ENCODE results near the gene TOMM40L. TPM values are rescaled to one million over a fixed set of nuclear protein-coding genes. Genes with fewer than 3 reads are reported as not detected.
"Not testable (repeated sequence)": the region's sequence is repeated elsewhere in the genome, so short reads cannot be mapped to it uniquely, and the experiment has no call there.

The TOMM40L gene
- total RNA-seq, 1 donor from 2014 or later: 34.1 TPM

GRCh38 chr1:161235957-161236775 lies 10.3 kb downstream of the TOMM40L start:
- no peak for DNase-seq (ENCODE audit: low spot score)
- intact Hi-C loops (cut with DNase I): no loop called here

DNA sequence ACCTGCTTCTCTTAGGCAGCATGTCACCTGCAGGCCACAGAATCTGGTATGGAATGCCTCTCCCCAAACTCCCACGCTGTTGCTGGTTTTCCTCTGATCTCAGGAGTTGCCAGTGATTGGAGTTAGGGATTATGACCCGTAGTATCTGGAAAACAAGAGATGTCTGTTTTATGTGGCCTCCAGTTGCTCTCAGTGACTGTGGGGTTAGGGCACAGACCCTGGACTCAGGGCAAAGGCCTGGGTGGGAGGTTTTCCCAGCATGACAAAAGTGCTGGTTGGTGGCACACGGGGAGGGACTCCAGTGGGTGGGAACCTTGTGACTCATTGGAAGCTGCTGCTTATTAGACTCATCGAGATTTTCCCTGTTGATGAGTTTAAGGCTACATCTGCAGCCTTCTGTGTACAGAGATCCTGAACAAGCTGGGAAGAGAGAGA lies 12.2 kb downstream of the TOMM40L start, which contains the start of gene NR1I3:
TSS of gene NR1I3 (minus strand) at position 165 of the 435 bp plus-strand sequence. CDS start 1,638 bp downstream, outside the sequence.
- intact Hi-C loops (cut with DNase I): no loop called here

GRCh38 chr1:161241682-161242081 lies 15.8 kb downstream of the TOMM40L start:
- intact Hi-C loops (cut with DNase I): no loop called here
- no peak for DNase-seq (ENCODE audit: low spot score)

More for the DNA sequence above, 12.2 kb downstream of the TOMM40L start, which contains the start of gene NR1I3:
- no peak for DNase-seq (ENCODE audit: low spot score)

DNA sequence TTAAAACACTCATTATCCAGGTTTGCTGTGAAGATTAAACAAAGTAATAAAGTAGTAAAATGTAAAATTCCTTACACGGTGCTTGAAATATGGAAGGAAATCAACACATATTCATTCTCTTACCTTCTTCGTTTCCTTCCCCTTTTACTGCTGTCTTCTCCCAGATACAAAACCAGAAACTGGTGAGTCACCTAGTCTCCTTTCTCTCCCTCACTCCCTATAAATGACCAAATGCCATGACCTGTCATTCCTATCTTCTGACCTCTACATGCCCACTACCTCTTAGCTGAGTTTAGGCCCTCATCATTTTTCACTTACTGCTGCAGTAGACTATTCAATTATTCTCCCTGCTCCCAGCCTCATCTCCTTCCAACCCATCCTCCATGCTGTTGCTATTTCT lies 16.5 kb downstream of the TOMM40L start:
- DNase-seq (ENCODE audit: low spot score): no peak
- intact Hi-C loops (cut with DNase I): no loop called here

GRCh38 chr1:161244888-161245287 lies 19.0 kb downstream of the TOMM40L start:
- DNase-seq (ENCODE audit: low spot score): no peak
- intact Hi-C loops (cut with DNase I): no loop called here

DNA sequence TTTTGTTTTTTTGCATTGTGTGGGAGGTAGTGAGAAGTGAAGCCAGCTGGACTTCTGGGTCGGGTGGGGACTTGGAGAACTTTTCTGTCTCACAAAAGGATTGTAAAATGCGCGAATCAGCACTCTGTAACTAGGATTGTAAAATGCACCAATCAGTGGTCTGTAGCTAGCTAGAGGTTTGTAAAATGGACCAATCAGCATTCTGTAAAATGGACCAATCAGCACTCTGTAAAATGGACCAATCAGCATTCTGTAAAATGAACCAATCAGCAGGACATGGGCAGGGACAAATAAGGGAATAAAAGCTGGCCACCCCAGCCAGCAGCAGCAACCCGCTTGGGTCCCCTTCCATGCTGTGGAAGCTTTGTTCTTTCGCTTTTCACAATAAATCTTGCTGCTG lies 24.2 kb downstream of the TOMM40L start:
- DNase-seq (ENCODE audit: low spot score); intact Hi-C loops (cut with DNase I): not testable (repeated sequence)

DNA sequence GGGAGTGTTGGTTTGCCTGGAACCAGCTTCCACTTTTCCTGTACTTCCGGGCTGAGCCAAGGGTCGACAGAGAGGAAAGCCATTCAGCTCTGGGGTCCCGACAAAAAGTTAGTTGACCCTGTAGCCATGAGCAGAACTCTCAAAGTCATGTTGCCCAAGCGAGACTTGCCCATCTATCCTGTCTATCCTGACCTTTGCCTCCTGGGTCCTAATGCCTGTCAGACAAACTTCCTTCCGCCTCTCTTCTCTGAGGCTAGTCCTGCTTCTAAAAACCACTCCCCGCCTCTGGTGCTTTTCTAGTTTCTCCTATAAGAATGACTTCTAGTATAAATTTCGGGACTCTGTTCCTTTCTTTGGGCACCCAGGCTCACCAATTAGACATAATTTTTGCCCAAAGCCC lies 25.0 kb downstream of the TOMM40L start:
- DNase-seq (ENCODE audit: low spot score): no peak
- intact Hi-C loops (cut with DNase I): no loop called here

DNA sequence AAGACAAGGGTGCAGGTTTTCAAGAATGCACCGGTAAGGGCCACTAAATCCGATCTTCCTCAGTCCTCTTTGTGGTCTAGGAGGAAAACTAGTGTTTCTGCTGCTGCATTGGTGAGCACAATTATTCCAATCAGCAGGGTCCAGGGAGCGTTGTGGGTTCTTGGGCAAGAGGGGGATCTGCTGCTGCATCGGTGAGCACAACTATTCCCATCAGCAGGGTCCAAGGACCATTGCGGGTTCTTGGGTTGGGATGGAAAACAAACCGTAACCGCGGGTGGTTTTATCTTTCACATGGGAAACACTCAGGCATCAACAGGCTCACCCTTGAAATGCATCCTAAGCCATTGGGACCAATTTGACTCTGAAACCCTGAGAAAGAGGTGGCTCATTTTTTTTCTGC lies 25.7 kb downstream of the TOMM40L start:
- intact Hi-C loops (cut with DNase I): no loop called here

DNA sequence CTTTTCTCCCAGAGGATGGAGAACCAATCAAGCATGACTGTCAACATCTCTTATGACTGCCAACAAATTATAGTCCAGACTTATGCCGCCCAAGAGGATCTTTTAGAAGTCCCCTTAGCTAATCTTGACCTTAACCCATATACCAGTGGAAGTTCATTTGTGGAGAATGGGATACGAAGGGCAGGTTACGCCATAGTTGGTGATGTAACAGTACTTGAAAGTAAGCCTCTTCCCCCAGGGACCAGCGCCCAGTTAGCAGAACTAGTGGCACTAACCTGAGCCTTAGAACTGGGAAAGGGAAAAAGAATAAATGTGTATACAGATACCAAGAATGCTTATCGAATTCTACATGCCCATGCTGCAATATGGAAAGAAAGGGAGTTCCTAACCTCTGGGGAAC lies 29.4 kb downstream of the TOMM40L start:
- intact Hi-C loops (cut with DNase I); DNase-seq (ENCODE audit: low spot score): not testable (repeated sequence)

More for the DNA sequence above, 25.7 kb downstream of the TOMM40L start:
- DNase-seq (ENCODE audit: low spot score): no peak

DNA sequence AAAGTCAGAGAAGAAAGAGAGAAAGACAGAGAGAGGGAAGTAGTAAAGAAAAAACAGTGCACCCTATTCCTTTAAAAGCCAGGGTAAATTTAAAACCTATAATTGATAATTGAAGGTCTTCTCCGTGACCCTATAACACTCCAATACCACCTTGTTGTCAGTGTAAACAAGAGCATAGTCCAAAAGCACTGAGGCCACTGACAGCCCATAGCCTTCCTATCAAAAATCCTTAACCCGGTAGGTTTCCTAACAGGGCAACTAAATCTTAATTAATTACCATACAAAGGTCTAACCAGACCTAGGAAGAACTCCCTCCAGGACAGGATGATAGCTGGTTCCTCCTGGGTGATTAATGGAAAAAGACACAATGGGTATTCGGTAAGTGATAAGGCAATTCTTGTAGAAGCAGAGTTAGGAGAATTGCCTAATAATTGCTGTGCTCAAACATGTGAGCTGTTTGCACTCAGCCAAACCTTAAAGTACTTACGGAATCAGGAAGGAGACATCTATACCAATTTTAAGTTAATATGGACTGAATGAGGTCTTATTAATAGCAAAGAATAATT lies 30.2 kb downstream of the TOMM40L start:
- DNase-seq (ENCODE audit: low spot score); intact Hi-C loops (cut with DNase I): not testable (repeated sequence)

DNA sequence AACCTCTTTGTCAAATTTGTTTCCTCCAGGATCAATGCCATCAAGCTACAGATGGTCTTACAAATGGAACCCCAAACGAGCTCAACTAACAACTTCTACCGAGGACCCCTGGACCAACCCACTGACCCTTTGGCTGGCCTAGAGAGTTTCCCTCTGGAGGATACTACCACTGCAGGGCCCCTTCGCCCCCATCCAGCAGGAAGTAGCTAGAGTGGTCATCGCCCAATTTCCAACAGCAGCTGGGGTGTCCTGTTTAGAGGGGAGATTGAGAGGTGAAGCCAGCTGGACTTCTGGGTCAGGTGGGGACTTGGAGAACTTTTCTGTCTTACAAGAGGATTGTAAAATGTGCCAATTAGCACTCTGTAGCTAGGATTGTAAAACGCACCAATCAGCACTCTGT lies 31.2 kb downstream of the TOMM40L start:
- intact Hi-C loops (cut with DNase I); DNase-seq (ENCODE audit: low spot score): not testable (repeated sequence)

GRCh38 chr1:161258439-161259344 lies 32.8 kb downstream of the TOMM40L start, which contains the start of gene PCP4L1:
PCP4L1 (plus strand) TSS chr1:161258745; CDS start chr1:161258975, 230 bp downstream.
- intact Hi-C loops (cut with DNase I): no loop called here
- no peak for DNase-seq (ENCODE audit: low spot score)

DNA sequence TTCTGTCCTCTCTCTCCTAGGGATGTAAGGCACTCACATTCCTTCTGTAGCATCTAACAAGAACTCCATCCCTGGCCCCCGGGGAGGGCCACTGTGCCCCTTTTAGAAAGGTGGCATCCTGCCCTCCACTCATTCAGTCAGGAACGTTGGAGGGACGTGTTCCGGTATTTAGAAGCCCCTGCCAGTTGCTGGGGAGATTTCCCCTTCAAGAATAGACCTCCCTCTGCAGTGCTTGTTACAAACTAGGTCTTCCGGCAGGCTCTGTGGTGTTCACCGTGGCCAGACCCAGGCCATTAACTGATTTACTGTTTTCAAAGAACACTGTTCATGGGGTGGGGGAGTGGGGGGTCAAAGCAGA lies 33.5 kb downstream of the TOMM40L start:
- intact Hi-C loops (cut with DNase I): no loop called here
- DNase-seq (ENCODE audit: low spot score): no peak

DNA sequence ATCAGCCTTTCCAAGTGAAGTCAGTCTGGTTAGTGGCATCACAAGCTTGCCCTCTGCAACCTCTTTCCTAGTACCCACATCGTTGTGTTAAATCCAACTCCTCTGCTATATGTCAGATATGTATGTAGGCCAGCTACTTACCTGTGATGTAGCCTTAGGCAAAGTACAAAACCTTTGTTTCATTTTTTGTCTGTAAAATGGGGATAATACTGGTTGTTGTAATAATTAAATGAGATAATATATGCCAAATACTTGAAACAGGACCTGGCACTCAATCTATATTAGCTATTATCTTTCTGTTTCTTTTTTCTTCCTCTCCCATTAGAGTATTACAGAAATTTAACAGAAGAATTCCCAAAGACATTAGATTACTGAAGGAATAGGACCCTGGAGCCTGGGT lies 33.9 kb downstream of the TOMM40L start:
- intact Hi-C loops (cut with DNase I): no loop called here
- no peak for DNase-seq (ENCODE audit: low spot score)

- no peak for DNase-seq (ENCODE audit: low spot score)
- intact Hi-C loops (cut with DNase I): no loop called here
These were observed 34.8 kb downstream of the TOMM40L start for GRCh38 chr1:161260376-161261260.

DNA sequence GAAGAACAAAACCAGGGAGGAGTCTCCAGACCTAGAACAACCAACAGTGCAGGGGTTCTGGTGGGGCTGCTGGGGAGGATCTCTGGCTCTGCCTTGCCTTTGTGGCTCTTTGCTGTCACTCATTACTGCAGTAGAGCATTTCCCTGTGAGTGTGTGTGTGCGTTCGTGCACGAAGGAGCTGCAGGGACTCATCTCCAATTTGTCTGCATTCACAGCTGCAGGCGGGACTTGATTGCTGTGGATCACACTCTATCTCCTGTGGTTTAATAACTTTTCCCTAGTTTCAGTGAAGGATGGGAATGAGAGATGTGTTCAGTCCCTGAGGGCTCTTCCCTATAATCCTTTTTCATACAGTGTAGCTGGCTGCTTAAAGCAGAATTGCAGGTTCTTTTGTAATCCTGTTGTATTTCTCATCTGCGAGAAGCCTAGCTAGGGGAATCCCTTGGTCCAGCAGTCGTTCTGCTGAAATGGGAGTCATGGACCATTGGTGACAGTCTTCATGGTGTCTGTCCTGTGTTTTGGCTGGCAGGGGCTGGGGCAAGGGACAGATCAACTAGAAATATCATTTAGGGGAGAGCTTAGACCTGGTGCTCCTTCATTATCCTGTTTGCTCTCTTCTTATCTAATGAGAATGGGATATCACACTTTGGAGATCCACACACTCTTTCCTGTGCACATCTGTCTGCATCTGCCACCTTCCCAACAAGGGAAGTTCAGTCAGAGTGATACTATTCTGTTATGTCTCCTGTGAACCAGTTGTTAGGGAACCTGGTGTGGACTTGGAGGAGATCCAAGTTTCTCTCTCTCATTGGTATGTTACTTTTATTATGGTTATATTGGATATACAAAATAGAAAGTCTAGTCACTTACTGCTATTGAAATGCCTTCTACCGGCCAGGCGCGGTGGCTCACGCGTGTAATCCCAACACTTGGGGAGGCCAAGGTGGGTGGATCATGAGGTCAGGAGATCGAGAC lies 35.7 kb downstream of the TOMM40L start:
- no peak for DNase-seq (ENCODE audit: low spot score)
- intact Hi-C loops (cut with DNase I): no loop called here

DNA sequence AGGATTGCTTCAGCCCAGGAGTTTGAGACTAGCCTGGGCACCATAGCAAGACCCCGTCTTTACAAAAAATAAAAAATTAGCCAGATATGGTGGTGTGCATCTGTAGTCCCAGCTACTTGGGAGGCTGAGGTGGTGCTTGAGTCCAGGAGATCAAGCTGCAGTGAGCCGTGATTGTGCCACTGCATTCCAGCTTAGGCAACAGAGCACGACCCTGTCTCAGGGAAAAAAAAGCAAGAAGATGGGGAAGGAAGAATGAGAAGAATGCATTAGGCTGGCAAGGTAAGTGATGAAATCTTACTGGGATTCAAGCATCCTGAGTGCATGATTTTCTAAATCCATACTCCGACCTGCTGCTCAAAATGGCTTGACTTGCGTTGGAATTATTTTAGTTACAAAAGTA lies 39.4 kb downstream of the TOMM40L start:
- intact Hi-C loops (cut with DNase I): no loop called here

GRCh38 chr1:161266202-161266601 lies 40.3 kb downstream of the TOMM40L start:
- no peak for DNase-seq (ENCODE audit: low spot score)
- intact Hi-C loops (cut with DNase I): no loop called here

More for the DNA sequence above, 39.4 kb downstream of the TOMM40L start:
- no peak for DNase-seq (ENCODE audit: low spot score)

Measured in cardiac septum (tissue), 1 donor.